IMR-90 (cell line): ENCODE data around the gene CCDC33. TPM values are rescaled to one million over a fixed set of nuclear protein-coding genes. Genes with fewer than 3 reads are reported as not detected.

ENCODE experiments used
- ATAC-seq: fragments of 200-7000 bp; cut with Tn5 transposase; 2 replicates; pipeline ENCODE4 v1.9.1; 2020; ENCODE audit warnings: low read depth, mild to moderate bottlenecking, moderate library complexity
- BruUV-seq: library from RNA; stranded (reverse); fragments of 400-500 nt; replicated peaks from 2 replicates; lab custom pipeline; 2021; lab: Mats Ljungman, UMichigan
- CTCF ChIA-PET: fragments of 300-600 bp; formaldehyde crosslinking; extraction: SDS; loops from one replicate; lab custom pipeline; 2021; ENCODE audit warnings: antibody characterized with exemption; lab: Yijun Ruan, JAX
- POLR2A ChIA-PET: fragments of 300-600 bp; sonication (Branson Sonifier 250); formaldehyde crosslinking; loops from one replicate; lab custom pipeline; 2022; ENCODE audit warnings: antibody characterized with exemption; ENCODE audit not compliant: unreplicated experiment; lab: Charles Lee
- DNase-seq: peaks from one replicate; pipeline ENCODE4 v3.0.0; 2013
- H2AFZ ChIP-seq: replicated peaks from 2 replicates; pipeline ENCODE3; 2013; ENCODE audit warnings: low read length, mild to moderate bottlenecking; ENCODE audit not compliant: poor library complexity
- H2AK5ac ChIP-seq: 2 replicates; pipeline ENCODE4 v1.6.1; 2013; ENCODE audit warnings: low read depth, low read length, inconsistent platforms
- H2AK9ac ChIP-seq: replicated peaks from 2 replicates; pipeline ENCODE3; 2013; ENCODE audit warnings: mild to moderate bottlenecking, low read depth, low read length, moderate library complexity; ENCODE audit not compliant: poor library complexity
- H2BK120ac ChIP-seq: 2 replicates; pipeline ENCODE4 v1.6.1; 2013; ENCODE audit warnings: low read depth, low read length, inconsistent platforms
- H2BK15ac ChIP-seq: 3 replicates; pipeline ENCODE4 v1.6.1; 2013; ENCODE audit warnings: low read depth, low read length, inconsistent platforms
- H2BK20ac ChIP-seq: 2 replicates; pipeline ENCODE4 v1.6.1; 2013; ENCODE audit warnings: low read depth, mild to moderate bottlenecking, inconsistent platforms, low read length, moderate library complexity
- H2BK5ac ChIP-seq: 2 replicates; pipeline ENCODE4 v1.6.1; 2013; ENCODE audit warnings: mild to moderate bottlenecking, low read depth, low read length, inconsistent platforms; ENCODE audit not compliant: poor library complexity, severe bottlenecking
- H3K14ac ChIP-seq: replicated peaks from 2 replicates; pipeline ENCODE4 v1.6.1; 2013; ENCODE audit warnings: low read depth, low read length, inconsistent platforms
- H3K18ac ChIP-seq: 2 replicates; pipeline ENCODE4 v1.6.1; 2013; ENCODE audit warnings: low read depth, low read length, control low read depth
- H3K23ac ChIP-seq: 2 replicates; pipeline ENCODE4 v1.6.1; 2013; ENCODE audit warnings: low read depth, low read length, inconsistent platforms
- H3K27ac ChIP-seq: 2 replicates; pipeline ENCODE4 v1.5.1; 2013; ENCODE audit warnings: mild to moderate bottlenecking, control low read depth, low read length; ENCODE audit not compliant: insufficient read depth
- H3K27me3 ChIP-seq: 2 replicates; pipeline ENCODE4 v1.6.1; 2013; ENCODE audit warnings: low read length; ENCODE audit not compliant: control insufficient read depth, insufficient read depth
- H3K36me3 ChIP-seq: 2 replicates; pipeline ENCODE4 v1.6.1; 2013; ENCODE audit warnings: low read length, mixed read lengths; ENCODE audit not compliant: control insufficient read depth, insufficient read depth
- H3K4ac ChIP-seq: 2 replicates; pipeline ENCODE4 v1.6.1; 2013; ENCODE audit warnings: low read depth, low read length, inconsistent platforms
- H3K4me1 ChIP-seq: 2 replicates; pipeline ENCODE4 v1.6.1; 2013; ENCODE audit warnings: low read length, mixed read lengths; ENCODE audit not compliant: control insufficient read depth, insufficient read depth
- H3K4me2 ChIP-seq: 2 replicates; pipeline ENCODE4 v1.6.1; 2013; ENCODE audit warnings: low read depth, mild to moderate bottlenecking, control low read depth, low read length, moderate library complexity
- H3K4me3 ChIP-seq: 2 replicates; pipeline ENCODE4 v1.5.1; 2013; ENCODE audit warnings: low read depth, mild to moderate bottlenecking, control low read depth, low read length, moderate library complexity; ENCODE audit not compliant: insufficient read depth
- H3K56ac ChIP-seq: 2 replicates; pipeline ENCODE4 v1.6.1; 2013; ENCODE audit warnings: low read length, inconsistent platforms; ENCODE audit not compliant: insufficient read depth; ENCODE audit errors: extremely low read depth
- H3K79me1 ChIP-seq, 2 experiments: 2 replicates each; pipeline ENCODE4 v1.6.1; 2013; ENCODE audit warnings: low read length in 2 of 2, inconsistent platforms in 1 of 2, low read depth in 1 of 2
- H3K9ac ChIP-seq: 2 replicates; pipeline ENCODE4 v1.6.1; 2013; ENCODE audit warnings: low read depth, low read length, control low read depth
- H3K9me1 ChIP-seq: 2 replicates; pipeline ENCODE4 v1.6.1; 2013; ENCODE audit warnings: low read length, inconsistent platforms; ENCODE audit not compliant: insufficient read depth
- H3K9me3 ChIP-seq: 2 replicates; pipeline ENCODE4 v1.6.1; 2013; ENCODE audit warnings: low read length; ENCODE audit not compliant: control insufficient read depth, insufficient read depth
- H4K20me1 ChIP-seq: 2 replicates; pipeline ENCODE4 v1.6.1; 2013; ENCODE audit warnings: low read length, inconsistent platforms; ENCODE audit not compliant: insufficient read depth
- H4K5ac ChIP-seq: 2 replicates; pipeline ENCODE4 v1.6.1; 2013; ENCODE audit warnings: mild to moderate bottlenecking, low read depth, low read length, control low read depth
- H4K8ac ChIP-seq, 2 experiments: 2 replicates each; pipeline ENCODE4 v1.6.1; 2013; ENCODE audit warnings: low read depth in 2 of 2, low read length in 2 of 2, control low read depth in 1 of 2, inconsistent platforms in 1 of 2
- H4K91ac ChIP-seq: 2 replicates; pipeline ENCODE4 v1.6.1; 2013; ENCODE audit warnings: low read depth, low read length, inconsistent platforms; ENCODE audit not compliant: insufficient read depth
- BHLHE40 ChIP-seq: fragments of 150-350 bp; IDR thresholded peaks from 2 replicates; pipeline ENCODE4 v1.6.1; 2016; ENCODE audit warnings: mild to moderate bottlenecking, low read depth, low read length
- CEBPB ChIP-seq: IDR thresholded peaks from 2 replicates; pipeline ENCODE4 v1.6.1; 2012; ENCODE audit warnings: low read depth, low read length, improper control_type of control experiment
- FOS ChIP-seq: fragments of 150-350 bp; IDR thresholded peaks from 2 replicates; pipeline ENCODE4 v1.6.1; 2016; ENCODE audit warnings: low read depth, low read length
- MAFK ChIP-seq: IDR thresholded peaks from 2 replicates; pipeline ENCODE4 v1.6.1; 2012; ENCODE audit warnings: low read depth, low read length, improper control_type of control experiment
- MAZ ChIP-seq: IDR thresholded peaks from 2 replicates; pipeline ENCODE4 v1.6.1; 2012; ENCODE audit warnings: low read depth, mild to moderate bottlenecking, low read length, improper control_type of control experiment, moderate library complexity, borderline replicate concordance
- MXI1 ChIP-seq: IDR thresholded peaks from 2 replicates; pipeline ENCODE4 v1.6.1; 2012; ENCODE audit warnings: low read depth, mild to moderate bottlenecking, low read length, moderate library complexity, borderline replicate concordance
- NFE2L2 ChIP-seq: fragments of 150-350 bp; IDR thresholded peaks from 2 replicates; pipeline ENCODE4 v1.6.1; 2016; ENCODE audit warnings: low read depth, mild to moderate bottlenecking, low read length
- RAD21 ChIP-seq: IDR thresholded peaks from 2 replicates; pipeline ENCODE4 v1.6.1; 2012; ENCODE audit warnings: low read length, improper control_type of control experiment
- RCOR1 ChIP-seq: IDR thresholded peaks from 2 replicates; pipeline ENCODE4 v1.6.1; 2012; ENCODE audit warnings: mild to moderate bottlenecking, low read length, improper control_type of control experiment; ENCODE audit not compliant: insufficient replicate concordance
- SMC3 ChIP-seq: fragments of 150-350 bp; IDR thresholded peaks from 2 replicates; pipeline ENCODE4 v1.6.1; 2016; ENCODE audit warnings: low read depth, mild to moderate bottlenecking, antibody characterized with exemption, low read length, moderate library complexity
- WGBS, 2 experiments: methylation state at CpG; one replicate each; pipeline versions ENCODE4 v1.1.5 to v1.1.7; 2013; ENCODE audit warnings: missing lambda C conversion rate in 2 of 2; ENCODE audit not compliant: insufficient read length in 1 of 2; ENCODE audit errors: extremely low coverage in 2 of 2; 5-methylcytosine and 5-hydroxymethylcytosine counted together
- dilution Hi-C: fragments of 300-500 bp; cut with HindIII; formaldehyde crosslinking; loops from one replicate; pipeline ENCODE4 v1.14.3; 2018; ENCODE audit warnings: low sequenced_read_pairs; ENCODE audit not compliant: unreplicated experiment
- in situ Hi-C: fragments of 300-500 bp; cut with MboI; formaldehyde crosslinking; loops from 3 replicates; pipeline ENCODE4 v1.14.3; 2019; ENCODE audit warnings: low sequenced_read_pairs, inconsistent platforms, mixed read lengths
- intact Hi-C: fragments of 100-400 bp; cut with micrococcal nuclease; formaldehyde crosslinking; loops from 2 replicates; pipeline ENCODE4 v1.10.0; 2022
- polyA plus RNA-seq, 3 experiments: library from polyadenylated mRNA; depleted of rRNA; stranded (reverse); fragments of >200 nt; gene quantifications; 2 replicates each; pipeline ENCODE4 v1.2.3, GENCODE V29; 2012; ENCODE audit warnings: low replicate concordance in 1 of 3
- total RNA-seq: library from RNA; depleted of rRNA; stranded (reverse); fragments of >200 nt; gene quantifications from 2 replicates; pipeline ENCODE4 v1.2.3, GENCODE V29; 2012
- TF ChIP-seq, protein P1 (sequence below): fragments of 150-350 bp; IDR thresholded peaks from 2 replicates; pipeline ENCODE4 v1.6.1; 2017; ENCODE audit warnings: mild to moderate bottlenecking, antibody characterized with exemption, low read length, low read depth

Gene CCDC33
- total and polyA plus RNA-seq, 2 of the 4 experiments (the other 2 are of a cell fraction): not detected

DNA sequence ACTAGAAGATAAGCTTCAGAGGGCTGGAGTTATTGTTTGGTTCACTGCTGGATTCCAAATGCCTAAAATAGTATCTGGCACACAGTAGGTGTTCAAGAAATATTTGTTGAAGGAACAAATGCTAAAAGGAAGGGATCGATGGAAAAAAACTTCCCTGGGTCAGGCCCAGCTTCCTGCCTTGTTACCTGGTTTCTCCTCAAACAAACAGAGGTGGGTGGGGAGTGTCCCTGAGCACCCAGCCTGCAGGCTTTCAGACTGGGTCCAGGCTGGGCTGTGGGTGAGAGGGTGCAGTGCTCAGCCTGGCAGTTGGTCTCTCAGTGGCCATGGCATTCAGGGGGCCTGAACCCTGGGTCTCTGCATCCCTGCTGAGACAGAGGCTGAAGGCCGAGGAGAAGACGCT lies 19.2 kb upstream of the CCDC33 start:
- H3K36me3 ChIP-seq: no peaks in the 10 kb centered on the region
- no peak for DNase-seq
- no peak overlapping the region for H2AFZ ChIP-seq
- no peak for ATAC-seq
- POLR2A ChIA-PET: no interaction called here
- no peak overlapping the region for H3K27ac ChIP-seq
- H4K20me1 ChIP-seq: no peaks in the 10 kb centered on the region
- H3K9ac ChIP-seq: no peak overlapping the region
- H4K8ac ChIP-seq: no peak overlapping the region
- no peak overlapping the region for H2BK120ac ChIP-seq
- no peaks in the 10 kb centered on the region for H3K9me3 ChIP-seq
- H3K23ac ChIP-seq: no peak overlapping the region
- TF ChIP-seq MXI1 (no peak), RAD21 (no peak), NFE2L2 (no peak), SMC3 (no peak), BHLHE40 (no peak), MAFK (no peak), RCOR1 (no peak), FOS (no peak), MAZ (no peak), CEBPB (no peak)
- TF ChIP-seq, protein P1, sequence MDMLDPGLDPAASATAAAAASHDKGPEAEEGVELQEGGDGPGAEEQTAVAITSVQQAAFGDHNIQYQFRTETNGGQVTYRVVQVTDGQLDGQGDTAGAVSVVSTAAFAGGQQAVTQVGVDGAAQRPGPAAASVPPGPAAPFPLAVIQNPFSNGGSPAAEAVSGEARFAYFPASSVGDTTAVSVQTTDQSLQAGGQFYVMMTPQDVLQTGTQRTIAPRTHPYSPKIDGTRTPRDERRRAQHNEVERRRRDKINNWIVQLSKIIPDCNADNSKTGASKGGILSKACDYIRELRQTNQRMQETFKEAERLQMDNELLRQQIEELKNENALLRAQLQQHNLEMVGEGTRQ: no peak
- WGBS, 2 experiments: 83% methylated on average over 2 of the region's 3 CpGs; no CpG with 5 or more reads in 1 of the 2 experiments
- H3K79me1 ChIP-seq: no peaks in the 10 kb centered on the region
- H3K27me3 ChIP-seq: peaks cover 43% of the 10 kb centered on the region
- no peak overlapping the region for H4K5ac ChIP-seq
- H3K4me2 ChIP-seq: no peak overlapping the region
- H2BK15ac ChIP-seq: no peak overlapping the region
- intact Hi-C loops: no loop called here
- no TSS peak for BruUV-seq
- H2AK9ac ChIP-seq: no peak overlapping the region
- H3K4me1 ChIP-seq: peaks cover 9% of the 10 kb centered on the region; the same call in 1 of the 2 replicates
- H3K18ac ChIP-seq: no peak overlapping the region
- H2AK5ac ChIP-seq: no peak overlapping the region
- no peak overlapping the region for H2BK20ac ChIP-seq
- no peak overlapping the region for H4K91ac ChIP-seq
- no peaks in the 10 kb centered on the region for H3K9me1 ChIP-seq
- no peak overlapping the region for H2BK5ac ChIP-seq
- no peak overlapping the region for H3K56ac ChIP-seq
- H3K4me3 ChIP-seq: no peak overlapping the region
- no peak overlapping the region for H3K4ac ChIP-seq
- CTCF ChIA-PET: interaction anchor here (0.9 kb wide), 1 partner anchor 27 kb away, joined by 3 read pairs; no protein-coding TSS in a partner anchor
- in situ Hi-C loops: no loop called here
- dilution Hi-C loops: no loop called here
- H3K14ac ChIP-seq: no peak overlapping the region
